ENCODE results near the gene MPRIP. TPM values are rescaled to one million over a fixed set of nuclear protein-coding genes. Genes with fewer than 3 reads are reported as not detected.

Gene MPRIP
- total RNA-seq, 1 experiment from 2014 or later: 443 TPM

DNA sequence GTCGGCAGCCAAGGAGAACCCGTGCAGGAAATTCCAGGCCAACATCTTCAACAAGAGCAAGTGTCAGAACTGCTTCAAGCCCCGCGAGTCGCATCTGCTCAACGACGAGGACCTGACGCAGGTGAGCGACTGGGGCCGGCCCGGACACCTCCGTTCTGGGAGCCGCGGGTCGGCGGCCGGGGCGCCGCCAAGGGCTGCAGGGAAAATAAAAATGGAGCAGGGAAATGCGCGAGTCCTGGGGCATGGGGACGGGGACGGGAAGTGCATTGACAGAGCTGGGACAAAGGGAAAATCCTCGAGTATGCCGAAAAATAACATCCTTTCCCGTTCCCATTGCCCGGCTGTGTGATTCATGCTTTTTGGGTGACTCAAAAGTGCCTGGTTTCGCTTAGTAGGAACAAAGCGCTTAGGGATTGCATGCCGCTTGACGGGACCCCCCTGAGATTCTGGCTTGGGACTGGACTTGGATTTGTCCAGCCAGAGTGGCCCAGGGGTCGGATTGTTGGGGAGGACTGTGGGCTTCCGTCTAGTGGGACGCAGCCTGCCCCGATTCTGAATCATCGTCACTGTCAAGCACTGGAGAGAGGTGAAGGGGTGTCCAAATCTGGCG lies 699 bp downstream of the MPRIP start:
- ChIA-PET POLR2A (ENCODE audit: unreplicated experiment) (interaction anchor here (0.6 to 1.0 kb wide), 2 partner anchors 23 to 1079 kb away, joined by 3 to 4 read pairs; no protein-coding TSS in a partner anchor), CTCF (no interaction called here)
- Histone ChIP-seq H3K4me3 (peak overlapping the region; percentile 92), H3F3A (ENCODE audit: insufficient read depth, low read depth) (peaks cover 70% of the 10 kb centered on the region), H3K4me2 (peak overlapping the region; percentile 99), H3K79me2 (ENCODE audit: low read depth) (peaks cover 53% of the 10 kb centered on the region), H3K27me3 (ENCODE audit: insufficient read depth, low read depth) (no peaks in the 10 kb centered on the region), H4K20me1 (ENCODE audit: insufficient read depth) (peaks cover 44% of the 10 kb centered on the region), H3K9me2 (ENCODE audit: insufficient read depth) (no peaks in the 10 kb centered on the region), H3K27ac (peak overlapping the region; percentile 92), H3K4me1 (replicated peaks; ENCODE audit: insufficient read depth) (peaks cover 59% of the 10 kb centered on the region), H3K36me3 (ENCODE audit: low read depth) (peaks cover 31% of the 10 kb centered on the region), H3K9me3 (ENCODE audit: insufficient read depth, low read depth) (no peaks in the 10 kb centered on the region), H2AFZ (no peak overlapping the region)
- peak in 1 of 2 experiments; percentile 41 for DNase-seq
- no TSS peak for BruUV-seq (replicated peaks)
- TF ChIP-seq EZH2 (IDR thresholded peaks at IDR 0.05; ENCODE audit: low read depth): no peak
- TF ChIP-seq, protein P1, sequence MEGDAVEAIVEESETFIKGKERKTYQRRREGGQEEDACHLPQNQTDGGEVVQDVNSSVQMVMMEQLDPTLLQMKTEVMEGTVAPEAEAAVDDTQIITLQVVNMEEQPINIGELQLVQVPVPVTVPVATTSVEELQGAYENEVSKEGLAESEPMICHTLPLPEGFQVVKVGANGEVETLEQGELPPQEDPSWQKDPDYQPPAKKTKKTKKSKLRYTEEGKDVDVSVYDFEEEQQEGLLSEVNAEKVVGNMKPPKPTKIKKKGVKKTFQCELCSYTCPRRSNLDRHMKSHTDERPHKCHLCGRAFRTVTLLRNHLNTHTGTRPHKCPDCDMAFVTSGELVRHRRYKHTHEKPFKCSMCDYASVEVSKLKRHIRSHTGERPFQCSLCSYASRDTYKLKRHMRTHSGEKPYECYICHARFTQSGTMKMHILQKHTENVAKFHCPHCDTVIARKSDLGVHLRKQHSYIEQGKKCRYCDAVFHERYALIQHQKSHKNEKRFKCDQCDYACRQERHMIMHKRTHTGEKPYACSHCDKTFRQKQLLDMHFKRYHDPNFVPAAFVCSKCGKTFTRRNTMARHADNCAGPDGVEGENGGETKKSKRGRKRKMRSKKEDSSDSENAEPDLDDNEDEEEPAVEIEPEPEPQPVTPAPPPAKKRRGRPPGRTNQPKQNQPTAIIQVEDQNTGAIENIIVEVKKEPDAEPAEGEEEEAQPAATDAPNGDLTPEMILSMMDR (conservative IDR thresholded peaks at IDR 0.05): no peak
- intact Hi-C loops (cut with micrococcal nuclease; ENCODE audit: unreplicated experiment): no loop called here

DNA sequence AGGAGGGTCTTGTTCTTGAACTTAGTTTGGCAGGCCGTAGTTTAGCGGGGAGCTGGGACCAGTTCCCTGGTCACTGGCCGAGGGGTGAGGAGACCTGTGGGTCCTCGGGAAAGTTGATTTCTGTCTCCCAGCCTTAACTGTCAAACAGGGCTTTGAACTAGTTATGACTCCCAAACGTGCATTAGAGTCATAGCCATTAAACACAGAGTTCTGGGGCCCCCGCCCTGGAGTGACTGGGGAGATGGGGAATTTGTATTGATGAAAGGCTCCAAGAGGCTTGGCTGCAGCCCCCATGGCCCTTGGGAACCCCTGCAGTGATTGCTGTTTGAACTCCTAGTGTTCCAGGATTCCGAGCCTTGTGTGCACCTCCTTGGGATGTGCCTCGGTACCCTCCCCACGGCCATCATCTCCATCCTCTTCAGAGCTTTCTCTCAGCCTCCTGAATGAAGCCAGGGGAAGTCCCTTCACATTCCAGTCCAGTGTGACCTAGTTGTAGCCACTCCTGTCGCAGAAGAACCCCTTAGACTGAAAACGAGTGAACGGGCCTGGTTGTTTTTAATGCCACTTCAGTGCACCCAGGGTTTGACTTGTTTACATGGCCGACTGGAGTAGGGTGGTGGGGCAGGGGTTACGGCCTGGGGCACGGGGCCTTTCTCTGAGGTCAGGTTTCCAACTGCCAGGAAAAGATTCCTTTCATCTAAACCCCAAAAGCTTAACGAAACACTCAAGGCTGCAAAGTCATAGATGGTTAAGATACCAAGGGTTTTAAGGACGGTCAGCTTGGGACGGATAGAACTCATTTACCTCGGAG lies 1.4 kb downstream of the MPRIP start:
- intact Hi-C loops (cut with micrococcal nuclease; ENCODE audit: unreplicated experiment): loop anchor here (1.0 kb wide), 1 partner anchor 9 kb away; no protein-coding TSS in a partner anchor

More for the DNA sequence above, 1.4 kb downstream of the MPRIP start:
- H3F3A ChIP-seq (ENCODE audit: insufficient read depth, low read depth): peaks cover 70% of the 10 kb centered on the region
- ChIA-PET POLR2A (ENCODE audit: unreplicated experiment) (interaction anchor here (0.6 to 1.0 kb wide), 3 partner anchors 24 to 1080 kb away, joined by 3 to 8 read pairs (median 4); no protein-coding TSS in a partner anchor), CTCF (interaction anchor here (1.1 kb wide), 1 partner anchor 9 kb away, joined by 3 read pairs; no protein-coding TSS in a partner anchor)
- peaks cover 59% of the 10 kb centered on the region for H3K4me1 ChIP-seq (replicated peaks; ENCODE audit: insufficient read depth)
- H3K36me3 ChIP-seq (ENCODE audit: low read depth): peaks cover 36% of the 10 kb centered on the region
- H3K9me3 ChIP-seq (ENCODE audit: insufficient read depth, low read depth): no peaks in the 10 kb centered on the region
- DNase-seq: peak in 1 of 2 experiments; percentile 40
- H3K79me2 ChIP-seq (ENCODE audit: low read depth): peaks cover 60% of the 10 kb centered on the region
- no peak overlapping the region for H2AFZ ChIP-seq
- peak overlapping the region; percentile 99 for H3K4me2 ChIP-seq
- no peaks in the 10 kb centered on the region for H3K9me2 ChIP-seq (ENCODE audit: insufficient read depth)
- peak overlapping the region; percentile 92 for H3K4me3 ChIP-seq
- TF ChIP-seq EZH2 (IDR thresholded peaks at IDR 0.05; ENCODE audit: low read depth): no peak
- TF ChIP-seq, protein P1 (conservative IDR thresholded peaks at IDR 0.05): no peak
- H3K27me3 ChIP-seq (ENCODE audit: insufficient read depth, low read depth): no peaks in the 10 kb centered on the region
- peaks cover 51% of the 10 kb centered on the region for H4K20me1 ChIP-seq (ENCODE audit: insufficient read depth)
- H3K27ac ChIP-seq: peak overlapping the region; percentile 92
- TSS peak; percentile 55 for BruUV-seq (replicated peaks)

Data from PC-9 (cell line).